ENCODE results near the gene FSD1L. TPM values are rescaled to one million over a fixed set of nuclear protein-coding genes. Genes with fewer than 3 reads are reported as not detected.

The FSD1L gene
- total RNA-seq, 2 donors from 2014 or later = 13.4 to 14.3 TPM

GRCh38 chr9:105416840-105417239, 31.0 kb upstream of the FSD1L start:
- H3K4me3 ChIP-seq (ENCODE audit: low read length) = no peak overlapping the region
- H3K27ac Mint-ChIP-seq = no peak overlapping the region
- H3K36me3 ChIP-seq (ENCODE audit: control insufficient read depth, insufficient read depth, low read length) = no peaks in the 10 kb centered on the region
- peaks cover 9% of the 10 kb centered on the region for H3K9me3 Mint-ChIP-seq
- no peaks in the 10 kb centered on the region for H3K27me3 ChIP-seq (ENCODE audit: control insufficient read depth, insufficient read depth, low read length, poor library complexity, severe bottlenecking)
- no peak overlapping the region for H3K27ac ChIP-seq (ENCODE audit: low read depth, low read length)
- 95% methylated on average over 1 of the region's 1 CpG; no CpG with 5 or more reads in 1 of the 2 experiments for WGBS, 2 experiments (ENCODE audit: insufficient coverage in 1 of 2, insufficient read length in 1 of 2)
- no peak for TF ChIP-seq CTCF (conservative IDR thresholded peaks at IDR 0.05)
- H3K9ac ChIP-seq (ENCODE audit: extremely low read depth, low read length, poor library complexity, severe bottlenecking) = no peak overlapping the region
- no peak for DNase-seq
- H3K4me1 Mint-ChIP-seq = peaks cover 16% of the 10 kb centered on the region
- H3K4me1 ChIP-seq (ENCODE audit: control insufficient read depth, insufficient read depth, low read length) = peaks cover 6% of the 10 kb centered on the region
- no peaks in the 10 kb centered on the region for H3K36me3 Mint-ChIP-seq (ENCODE audit: low read depth)
- peaks cover 9% of the 10 kb centered on the region for H3K9me3 ChIP-seq (ENCODE audit: control insufficient read depth, low read length)
- no peaks in the 10 kb centered on the region for H3K27me3 Mint-ChIP-seq (ENCODE audit: insufficient read depth)
- no peak overlapping the region for H3K4me3 Mint-ChIP-seq

- H3K9ac ChIP-seq (ENCODE audit: extremely low read depth, low read length, poor library complexity, severe bottlenecking) = no peak overlapping the region
- no peaks in the 10 kb centered on the region for H3K27me3 Mint-ChIP-seq (ENCODE audit: insufficient read depth)
- H3K4me3 Mint-ChIP-seq = no peak overlapping the region
- H3K4me1 ChIP-seq (ENCODE audit: control insufficient read depth, insufficient read depth, low read length) = peaks cover 3% of the 10 kb centered on the region
- no peaks in the 10 kb centered on the region for H3K27me3 ChIP-seq (ENCODE audit: control insufficient read depth, insufficient read depth, low read length, poor library complexity, severe bottlenecking)
- H3K4me1 Mint-ChIP-seq = peaks cover 11% of the 10 kb centered on the region
- H3K9me3 Mint-ChIP-seq = peaks cover 9% of the 10 kb centered on the region
- H3K36me3 Mint-ChIP-seq (ENCODE audit: low read depth) = no peaks in the 10 kb centered on the region
- H3K27ac ChIP-seq (ENCODE audit: low read depth, low read length) = no peak overlapping the region
- DNase-seq = no peak
- peak overlapping the region; percentile 15 for H3K4me3 ChIP-seq (ENCODE audit: low read length)
- no peaks in the 10 kb centered on the region for H3K36me3 ChIP-seq (ENCODE audit: control insufficient read depth, insufficient read depth, low read length)
- no peak for TF ChIP-seq CTCF (conservative IDR thresholded peaks at IDR 0.05)
- 93 to 97% methylated on average over 3 of the region's 3 CpGs for WGBS, 2 experiments (ENCODE audit: insufficient coverage in 1 of 2, insufficient read length in 1 of 2)
- H3K27ac Mint-ChIP-seq = no peak overlapping the region
- peaks cover 9% of the 10 kb centered on the region for H3K9me3 ChIP-seq (ENCODE audit: control insufficient read depth, low read length)
Measured at GRCh38 chr9:105418588-105419500, 29.0 kb upstream of the FSD1L start.

- no peak overlapping the region for H3K27ac Mint-ChIP-seq
- no peak overlapping the region for H3K4me3 Mint-ChIP-seq
- no peak for DNase-seq
- Histone ChIP-seq H3K9me3 (ENCODE audit: control insufficient read depth, low read length) (peaks cover 9% of the 10 kb centered on the region), H3K27me3 (ENCODE audit: control insufficient read depth, insufficient read depth, low read length, poor library complexity, severe bottlenecking) (no peaks in the 10 kb centered on the region), H3K36me3 (ENCODE audit: control insufficient read depth, insufficient read depth, low read length) (no peaks in the 10 kb centered on the region), H3K9ac (ENCODE audit: extremely low read depth, low read length, poor library complexity, severe bottlenecking) (no peak overlapping the region), H3K4me1 (ENCODE audit: control insufficient read depth, insufficient read depth, low read length) (peaks cover under 1% of the 10 kb centered on the region), H3K27ac (ENCODE audit: low read depth, low read length) (no peak overlapping the region), H3K4me3 (ENCODE audit: low read length) (no peak overlapping the region)
- 92 to 93% methylated on average over 7 to 10 of the region's 10 CpGs for WGBS, 2 experiments (ENCODE audit: insufficient coverage in 1 of 2, insufficient read length in 1 of 2)
- peaks cover 9% of the 10 kb centered on the region for H3K9me3 Mint-ChIP-seq
- H3K27me3 Mint-ChIP-seq (ENCODE audit: insufficient read depth) = no peaks in the 10 kb centered on the region
- no peak for TF ChIP-seq CTCF (conservative IDR thresholded peaks at IDR 0.05)
- peaks cover 8% of the 10 kb centered on the region for H3K4me1 Mint-ChIP-seq
- H3K36me3 Mint-ChIP-seq (ENCODE audit: low read depth) = no peaks in the 10 kb centered on the region
Measured at GRCh38 chr9:105419816-105420597, 27.8 kb upstream of the FSD1L start.

All from endodermal cell (in vitro differentiated cells).